Liver (tissue), 9 donors: ENCODE measurements around the gene OR51B4. TPM values are rescaled to one million over a fixed set of nuclear protein-coding genes. Genes with fewer than 3 reads are reported as not detected.

Experiments
- DNase-seq: peaks from one replicate; pipeline ENCODE4 v3.0.0-alpha.2; 2017; ENCODE audit warnings: low spot score
- H3K27ac ChIP-seq, 2 donors: one replicate each; pipeline ENCODE4 v1.7.0; 2013; ENCODE audit warnings: inconsistent platforms in 2 of 2, low read length in 2 of 2, control low read depth in 1 of 2, low read depth in 1 of 2, mild to moderate bottlenecking in 1 of 2
- H3K27me3 ChIP-seq, 4 donors: one replicate each; pipeline versions ENCODE4 v1.6.1 to v1.7.0; 2013; ENCODE audit warnings: low read length in 3 of 4, inconsistent platforms in 1 of 4, mild to moderate bottlenecking in 1 of 4, moderate library complexity in 1 of 4; ENCODE audit not compliant: control insufficient read depth in 4 of 4, insufficient read depth in 4 of 4
- H3K36me3 ChIP-seq, 4 donors: one replicate each; pipeline versions ENCODE4 v1.6.1 to v1.7.0; 2013; ENCODE audit warnings: low read length in 3 of 4, mild to moderate bottlenecking in 3 of 4, low read depth in 1 of 4, moderate library complexity in 1 of 4; ENCODE audit not compliant: control insufficient read depth in 4 of 4, insufficient read depth in 3 of 4
- H3K4me1 ChIP-seq, 4 donors: one replicate each; pipeline versions ENCODE4 v1.6.1 to v1.7.0; 2013; ENCODE audit warnings: low read length in 3 of 4, mild to moderate bottlenecking in 3 of 4, moderate library complexity in 1 of 4; ENCODE audit not compliant: control insufficient read depth in 4 of 4, insufficient read depth in 4 of 4
- H3K4me3 ChIP-seq, 3 donors: one replicate each; pipeline versions ENCODE4 v1.6.1 to v1.7.0; 2013; ENCODE audit warnings: low read length in 3 of 3, control low read depth in 1 of 3, low read depth in 1 of 3, mild to moderate bottlenecking in 1 of 3
- H3K9ac ChIP-seq, 2 donors: one replicate each; pipeline ENCODE4 v1.7.0; 2013; ENCODE audit warnings: low read length in 2 of 2, mild to moderate bottlenecking in 2 of 2, moderate library complexity in 2 of 2, control low read depth in 1 of 2, low read depth in 1 of 2
- H3K9me3 ChIP-seq, 4 donors: one replicate each; pipeline versions ENCODE4 v1.6.1 to v1.7.0; 2013; ENCODE audit warnings: low read length in 3 of 4; ENCODE audit not compliant: control insufficient read depth in 4 of 4
- CTCF ChIP-seq: fragments of 150-350 bp; IDR thresholded peaks from 2 replicates; pipeline ENCODE4 v1.5.1; 2017; ENCODE audit warnings: improper control_type of control experiment, low read depth, low read length; ENCODE audit not compliant: missing input control
- EGR1 ChIP-seq, 2 donors: IDR thresholded peaks; 2 replicates each; pipeline ENCODE4 v1.6.1; 2016 to 2018; ENCODE audit warnings: antibody characterized with exemption in 2 of 2, low read depth in 2 of 2
- FOXA1 ChIP-seq: IDR thresholded peaks from 2 replicates; pipeline ENCODE4 v1.6.1; 2016; ENCODE audit warnings: antibody characterized with exemption
- FOXA2 ChIP-seq: IDR thresholded peaks from 2 replicates; pipeline ENCODE4 v1.6.1; 2016; ENCODE audit warnings: antibody characterized with exemption
- GABPA ChIP-seq, 2 donors: IDR thresholded peaks in 1 of 2; conservative IDR thresholded peaks in 1 of 2; 2 replicates each; pipeline ENCODE4 v1.6.1; 2016; ENCODE audit warnings: antibody characterized with exemption in 2 of 2, mild to moderate bottlenecking in 1 of 2, moderate library complexity in 1 of 2
- HNF4G ChIP-seq: IDR thresholded peaks from 2 replicates; pipeline ENCODE4 v1.6.1; 2016; ENCODE audit warnings: antibody characterized with exemption
- JUND ChIP-seq, 2 donors: IDR thresholded peaks; 2 replicates each; pipeline ENCODE4 v1.6.1; 2016; ENCODE audit warnings: antibody characterized with exemption in 2 of 2
- NR2F2 ChIP-seq: IDR thresholded peaks from 2 replicates; pipeline ENCODE4 v1.6.1; 2016; ENCODE audit warnings: antibody characterized with exemption
- REST ChIP-seq: IDR thresholded peaks from 2 replicates; pipeline ENCODE4 v1.6.1; 2016; ENCODE audit warnings: antibody characterized with exemption, mild to moderate bottlenecking
- RXRA ChIP-seq, 2 donors: IDR thresholded peaks; 2 replicates each; pipeline ENCODE4 v1.6.1; 2017 to 2018; ENCODE audit warnings: antibody characterized with exemption in 2 of 2, mild to moderate bottlenecking in 1 of 2
- SP1 ChIP-seq: IDR thresholded peaks from 2 replicates; pipeline ENCODE4 v1.6.1; 2018; ENCODE audit warnings: antibody characterized with exemption, mild to moderate bottlenecking
- YY1 ChIP-seq: IDR thresholded peaks from 2 replicates; pipeline ENCODE4 v1.6.1; 2016; ENCODE audit warnings: antibody characterized with exemption, mild to moderate bottlenecking
- WGBS: extraction: QIAGEN DNeasy Blood & Tissue Kit; methylation state at CpG from one replicate; pipeline ENCODE4 v1.1.7; 2013; 5-methylcytosine and 5-hydroxymethylcytosine counted together
- polyA plus RNA-seq, 2 donors: library from polyadenylated mRNA; stranded (reverse) in 1 of 2; unstranded in 1 of 2; fragments of 200-250 nt in 1 of 2; fragments of >200 nt in 1 of 2; fragmentation: Nextera tagmentation in 1 of 2; extraction: Ambion mirVana in 1 of 2; gene quantifications; one replicate each; pipeline versions ENCODE4 v1.2.1 to v1.2.3, GENCODE V29; 2013 to 2015
- total RNA-seq, 2 donors: library from RNA; depleted of rRNA; stranded (reverse); fragments of >200 nt; gene quantifications; one replicate each; pipeline ENCODE4 v1.2.3, GENCODE V29; 2014
- donor health status: healthy.
- donor health status: healthy.
- donor health status: healthy.
- donor health status: healthy.
- donor health status: healthy.

Gene OR51B4
- total and polyA plus RNA-seq, 4 donors: not detected

DNA sequence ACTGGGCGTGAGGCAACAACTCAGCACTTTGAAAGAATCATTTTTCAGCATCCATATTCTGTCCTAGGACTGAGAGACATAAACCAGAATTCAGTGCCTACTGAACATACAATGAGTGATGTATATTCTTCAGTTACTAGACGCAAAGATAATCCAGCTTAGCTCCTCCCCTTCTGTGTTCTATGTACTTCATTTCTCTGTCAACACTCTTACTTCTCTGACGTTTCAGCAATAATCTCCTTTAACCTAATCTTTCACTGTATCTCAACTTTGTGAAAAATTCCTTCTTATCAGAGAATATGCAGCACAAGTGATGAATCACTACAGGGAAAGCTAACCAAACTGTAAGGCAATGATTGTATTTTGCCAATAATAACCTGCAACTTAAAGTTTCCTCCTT lies 44.1 kb upstream of the OR51B4 start:
- 66% methylated on average over 3 of the region's 3 CpGs for WGBS
- H3K27me3 ChIP-seq: no peaks in the 10 kb centered on the region
- TF ChIP-seq FOXA1: no peak
- no peak for TF ChIP-seq CTCF
- no peak for TF ChIP-seq SP1
- no peak for TF ChIP-seq REST
- no peak for TF ChIP-seq RXRA (IDR thresholded peaks at IDR 0.05)
- no peak for TF ChIP-seq EGR1 (IDR thresholded peaks at IDR 0.05; ENCODE audit: low read depth in 2 of 2)
- TF ChIP-seq JUND (IDR thresholded peaks at IDR 0.05): no peak
- no peak for TF ChIP-seq FOXA2
- TF ChIP-seq YY1: no peak
- no peak for TF ChIP-seq GABPA (IDR thresholded peaks at IDR 0.05 in 1 of 2, conservative IDR thresholded peaks at IDR 0.05 in 1 of 2)
- TF ChIP-seq NR2F2: no peak
- H3K27ac ChIP-seq: no peak overlapping the region
- no peaks in the 10 kb centered on the region for H3K36me3 ChIP-seq
- H3K9ac ChIP-seq: no peak overlapping the region
- no peak for DNase-seq
- no peaks in the 10 kb centered on the region for H3K4me1 ChIP-seq
- no peaks in the 10 kb centered on the region for H3K9me3 ChIP-seq
- no peak overlapping the region for H3K4me3 ChIP-seq

- no peak for DNase-seq
- Histone ChIP-seq H3K9ac (no peak within 1 kb of the TSS), H3K27ac (no peak within 1 kb of the TSS), H3K27me3 (no peaks in the 10 kb centered on the region), H3K4me3 (no peak within 1 kb of the TSS), H3K9me3 (no peaks in the 10 kb centered on the region), H3K36me3 (no peaks in the 10 kb centered on the region), H3K4me1 (no peaks in the 10 kb centered on the region)
- 76% methylated on average over 6 of the region's 6 CpGs for WGBS
- no peak for TF ChIP-seq HNF4G
- TF ChIP-seq FOXA2: no peak
- TF ChIP-seq NR2F2: no peak
Observed at GRCh38 chr11:5343474-5344335, 42.0 kb upstream of the OR51B4 start, which contains the start of gene OR51B5. TSS of gene OR51B5 (minus strand) at chr11:5343524. CDS start at chr11:5343524, 0 bp downstream.
